Body of pancreas (tissue), 4 donors: ENCODE data around the gene ZNF341.

Source experiments
- CTCF ChIP-seq, 7 experiments: fragments of 450-650 bp in 4 of 7; fragments of 200-600 bp in 3 of 7; sonication (generic) in 3 of 7; IDR thresholded peaks; one replicate each; pipeline ENCODE4 v1.5.1; 2016 to 2019; ENCODE audit warnings: antibody characterized with exemption in 7 of 7
- POLR2A ChIP-seq, 3 donors: fragments of 450-650 bp; IDR thresholded peaks; one replicate each; pipeline ENCODE4 v1.6.1; 2016; ENCODE audit warnings: antibody characterized with exemption in 3 of 3, mild to moderate bottlenecking in 2 of 3

DNA sequence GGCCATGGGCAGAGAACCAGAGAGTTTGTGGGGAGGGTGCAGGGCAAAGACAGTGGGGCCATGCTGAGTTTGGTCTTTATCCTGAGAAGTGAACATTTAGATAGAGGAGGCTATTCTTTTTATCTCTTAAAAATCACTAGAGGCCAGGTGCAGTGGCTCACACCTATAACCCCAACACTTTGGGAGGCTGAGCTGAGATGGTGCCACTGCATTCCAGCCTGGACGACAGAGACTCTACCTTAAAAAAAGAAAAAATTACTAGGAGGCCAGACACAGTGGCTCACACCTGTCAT lies 20.4 kb upstream of the ZNF341 start:
- TF ChIP-seq CTCF (IDR thresholded peaks at IDR 0.05) (no peak), POLR2A (IDR thresholded peaks at IDR 0.05) (no peak)
